HepG2 (cell line): ENCODE results near the gene TMEM87A. TPM values are rescaled to one million over a fixed set of nuclear protein-coding genes. Genes with fewer than 3 reads are reported as not detected.

Experiments
- AHDC1 ChIP-seq: sonication (generic); formaldehyde crosslinking; IDR thresholded peaks from 2 replicates; pipeline ENCODE4 v1.5.1; 2020; ENCODE audit warnings: mild to moderate bottlenecking, missing genetic modification reagents, borderline replicate concordance
- ELF3 ChIP-seq: IDR thresholded peaks from 2 replicates; pipeline ENCODE4 v1.6.1; 2016; ENCODE audit warnings: missing genetic modification reagents, missing compliant biosample characterization
- ELF4 ChIP-seq: sonication (generic); formaldehyde crosslinking; IDR thresholded peaks from 2 replicates; pipeline ENCODE4 v1.5.0; 2020; ENCODE audit warnings: missing genetic modification reagents, mild to moderate bottlenecking, moderate library complexity, borderline replicate concordance
- ESRRA ChIP-seq: sonication (generic); formaldehyde crosslinking; IDR thresholded peaks from 2 replicates; pipeline ENCODE4 v1.5.1; 2020; ENCODE audit warnings: mild to moderate bottlenecking, low read depth, missing genetic modification reagents
- FIP1L1 ChIP-seq: fragments of 200-400 bp; formaldehyde crosslinking; IDR thresholded peaks from 2 replicates; pipeline ENCODE4 v1.6.1; 2018; ENCODE audit warnings: low read depth, mild to moderate bottlenecking, low read length, moderate library complexity, borderline replicate concordance; ENCODE audit not compliant: insufficient read depth
- FOXO1 ChIP-seq: sonication (generic); formaldehyde crosslinking; IDR thresholded peaks from 2 replicates; pipeline ENCODE4 v1.4.0; 2020; ENCODE audit warnings: missing genetic modification reagents
- GLMP ChIP-seq: sonication (generic); formaldehyde crosslinking; IDR thresholded peaks from 2 replicates; pipeline ENCODE4 v1.9.0; 2021; ENCODE audit warnings: missing genetic modification reagents, mild to moderate bottlenecking, borderline replicate concordance
- HNF4G ChIP-seq, 2 experiments: sonication (generic) in 1 of 2; formaldehyde crosslinking in 1 of 2; IDR thresholded peaks; 2 replicates each; pipeline versions ENCODE4 v1.4.0 to v1.6.1; 2011 to 2020; ENCODE audit warnings: borderline replicate concordance in 2 of 2, low read depth in 2 of 2, mild to moderate bottlenecking in 2 of 2, low read length in 1 of 2, missing genetic modification reagents in 1 of 2, moderate library complexity in 1 of 2
- NFKBIZ ChIP-seq: IDR thresholded peaks from 2 replicates; pipeline ENCODE4 v1.6.1; 2018; ENCODE audit warnings: missing genetic modification reagents, missing compliant biosample characterization
- REL ChIP-seq: sonication (generic); formaldehyde crosslinking; conservative IDR thresholded peaks from 2 replicates; pipeline ENCODE4 v1.8.0; 2022; ENCODE audit warnings: mild to moderate bottlenecking, missing genetic modification reagents, moderate library complexity
- SOX6 ChIP-seq, 2 experiments: fragments of 450-650 bp in 1 of 2; sonication (generic) in 1 of 2; formaldehyde crosslinking in 1 of 2; IDR thresholded peaks; 2 replicates each; pipeline versions ENCODE4 v1.4.0 to v1.6.1; 2017 to 2020; ENCODE audit warnings: antibody characterized with exemption in 1 of 2, mild to moderate bottlenecking in 1 of 2, missing genetic modification reagents in 1 of 2
- ZBTB38 ChIP-seq: sonication (generic); formaldehyde crosslinking; IDR thresholded peaks from 2 replicates; pipeline ENCODE4 v1.5.1; 2020; ENCODE audit warnings: mild to moderate bottlenecking, missing genetic modification reagents
- ZBTB39 ChIP-seq: sonication (generic); formaldehyde crosslinking; IDR thresholded peaks from 2 replicates; pipeline ENCODE4 v1.5.0; 2020; ENCODE audit warnings: missing genetic modification reagents
- ZNF235 ChIP-seq: sonication (generic); formaldehyde crosslinking; IDR thresholded peaks from 2 replicates; pipeline ENCODE4 v1.8.1; 2023; ENCODE audit warnings: mild to moderate bottlenecking, missing genetic modification reagents, borderline replicate concordance
- ZNF24 ChIP-seq: fragments of 450-650 bp; IDR thresholded peaks from 2 replicates; pipeline ENCODE4 v1.6.1; 2017; ENCODE audit warnings: antibody characterized with exemption, mild to moderate bottlenecking
- ZNF296 ChIP-seq: sonication (generic); formaldehyde crosslinking; conservative IDR thresholded peaks from 2 replicates; pipeline ENCODE4 v1.5.0; 2020; ENCODE audit warnings: mild to moderate bottlenecking, missing genetic modification reagents
- ZNF3 ChIP-seq: IDR thresholded peaks from 2 replicates; pipeline ENCODE4 v1.7.0; 2017; ENCODE audit warnings: inconsistent platforms
- ZNF382 ChIP-seq: sonication (generic); formaldehyde crosslinking; IDR thresholded peaks from 2 replicates; pipeline ENCODE4 v1.5.0; 2020; ENCODE audit warnings: missing genetic modification reagents, mild to moderate bottlenecking, borderline replicate concordance
- ZNF740 ChIP-seq: sonication (generic); formaldehyde crosslinking; IDR thresholded peaks from 2 replicates; pipeline ENCODE4 v1.4.0; 2020; ENCODE audit warnings: missing genetic modification reagents
- polyA plus RNA-seq, 8 experiments: library from polyadenylated mRNA; depleted of rRNA in 3 of 8; stranded (reverse) in 7 of 8; unstranded in 1 of 8; fragments of >200 nt; fragmentation: Illumina TruSeq in 4 of 8; extraction: Trizol in 4 of 8; gene quantifications; 2 replicates each; pipeline versions ENCODE4 v1.2.1 to v1.2.3, GENCODE V29; 2011 to 2016; ENCODE audit warnings: low read depth in 4 of 8, missing spikeins in 1 of 8, mixed read lengths in 1 of 8; ENCODE audit not compliant: insufficient read depth in 1 of 8
- total RNA-seq, 5 experiments: library from RNA; depleted of rRNA; stranded (reverse); fragments of >200 nt; fragmentation: Illumina TruSeq; extraction: Trizol; gene quantifications; 2 replicates each; pipeline ENCODE4 v1.2.3, GENCODE V29; 2016; ENCODE audit warnings: low read depth in 1 of 5

Gene TMEM87A
- total and polyA plus RNA-seq, 2 of the 13 experiments (the other 11 are each of a cell fraction or from before 2014, with no cell fraction given): 20.2 to 42.8 TPM

GRCh38 chr15:42286445-42287029 is 13.3 kb upstream of the TMEM87A start (continued):
- TF ChIP-seq FIP1L1: no peak
- TF ChIP-seq ZNF24: no peak
- TF ChIP-seq SOX6 (IDR thresholded peaks at IDR 0.05): no peak
- peak; percentile 76 for TF ChIP-seq SOX6 (CRISPR knock-in tag; IDR thresholded peaks at IDR 0.05)
- TF ChIP-seq ZNF382 (CRISPR knock-in tag): no peak
- TF ChIP-seq ZNF296: no peak
- no peak for TF ChIP-seq ESRRA
- TF ChIP-seq ZBTB38 (CRISPR knock-in tag): no peak
- no peak for TF ChIP-seq ZNF235 (CRISPR knock-in tag)
- no peak; the same call in 1 of the 2 replicates for TF ChIP-seq ZNF3 (CRISPR knock-in tag)
- TF ChIP-seq HNF4G (IDR thresholded peaks at IDR 0.05; ENCODE audit: borderline replicate concordance, low read depth, low read length): no peak
- TF ChIP-seq HNF4G (CRISPR knock-in tag; IDR thresholded peaks at IDR 0.05; ENCODE audit: borderline replicate concordance, low read depth): no peak
- peak; percentile 92 for TF ChIP-seq ELF3 (CRISPR knock-in tag)
- no peak for TF ChIP-seq ZNF740
- TF ChIP-seq ZBTB39: no peak
- no peak for TF ChIP-seq GLMP
- TF ChIP-seq REL: no peak
- no peak for TF ChIP-seq ELF4 (CRISPR knock-in tag)
- TF ChIP-seq NFKBIZ: no peak
- TF ChIP-seq AHDC1: peak; percentile 87; the same call in 1 of the 2 replicates
- TF ChIP-seq FOXO1 (CRISPR knock-in tag): peak; percentile 79; the same call in 1 of the 2 replicates
